ENCODE results near the gene RPL22.

The RPL22 gene

DNA sequence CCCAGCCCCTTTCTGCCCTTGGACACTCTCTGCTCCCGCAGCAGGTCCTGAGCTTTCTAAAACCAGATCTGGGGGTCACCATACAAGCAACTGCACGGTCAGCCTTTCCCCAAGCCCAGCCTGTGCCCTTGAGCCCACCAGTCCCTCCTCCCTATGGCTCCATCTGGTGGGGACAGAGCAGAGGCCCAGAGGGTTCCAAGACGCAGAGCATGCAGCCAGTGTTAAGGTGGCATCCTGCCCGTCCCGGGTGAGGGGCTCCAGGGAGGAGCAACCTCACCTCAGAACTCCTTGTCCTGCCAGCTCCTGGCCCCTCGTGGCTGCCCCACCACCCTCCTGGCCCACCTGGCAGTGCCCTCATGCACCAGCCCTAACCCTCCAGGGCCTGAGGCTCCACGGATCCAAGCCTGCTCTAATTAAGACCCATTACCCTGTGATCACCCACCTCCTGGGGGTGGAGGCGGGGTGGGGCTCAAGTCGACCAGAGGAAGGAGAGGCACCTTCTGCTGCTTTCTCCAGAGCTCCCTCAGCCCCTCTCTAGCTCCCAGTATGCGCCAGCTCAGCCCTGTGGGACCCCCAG lies 27.8 kb downstream of the RPL22 start:
- no peak for DNase-seq

DNA sequence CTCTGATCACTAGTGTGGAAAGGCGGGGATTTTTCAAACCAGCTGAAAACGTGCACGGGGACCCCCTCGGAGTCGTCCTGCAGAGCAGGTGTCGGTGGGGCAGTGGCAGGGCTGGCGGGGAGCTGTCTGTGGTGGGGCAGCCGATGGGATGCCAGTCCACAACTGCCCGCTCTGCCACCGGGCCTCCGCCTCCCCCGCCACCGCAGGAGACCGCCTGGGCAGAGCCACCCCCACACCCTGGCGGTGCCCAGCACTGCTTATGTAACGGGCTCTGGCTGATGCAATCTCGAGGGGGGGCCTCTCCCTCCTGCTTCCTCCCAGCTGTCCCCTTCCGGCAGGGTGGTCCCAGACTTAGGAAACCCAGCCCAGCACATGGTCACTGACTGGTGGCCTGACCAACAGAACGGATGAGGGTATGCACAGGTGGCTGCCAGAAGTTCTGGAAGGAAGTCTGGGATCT lies 28.6 kb downstream of the RPL22 start:
- DNase-seq, result no peak

DNA sequence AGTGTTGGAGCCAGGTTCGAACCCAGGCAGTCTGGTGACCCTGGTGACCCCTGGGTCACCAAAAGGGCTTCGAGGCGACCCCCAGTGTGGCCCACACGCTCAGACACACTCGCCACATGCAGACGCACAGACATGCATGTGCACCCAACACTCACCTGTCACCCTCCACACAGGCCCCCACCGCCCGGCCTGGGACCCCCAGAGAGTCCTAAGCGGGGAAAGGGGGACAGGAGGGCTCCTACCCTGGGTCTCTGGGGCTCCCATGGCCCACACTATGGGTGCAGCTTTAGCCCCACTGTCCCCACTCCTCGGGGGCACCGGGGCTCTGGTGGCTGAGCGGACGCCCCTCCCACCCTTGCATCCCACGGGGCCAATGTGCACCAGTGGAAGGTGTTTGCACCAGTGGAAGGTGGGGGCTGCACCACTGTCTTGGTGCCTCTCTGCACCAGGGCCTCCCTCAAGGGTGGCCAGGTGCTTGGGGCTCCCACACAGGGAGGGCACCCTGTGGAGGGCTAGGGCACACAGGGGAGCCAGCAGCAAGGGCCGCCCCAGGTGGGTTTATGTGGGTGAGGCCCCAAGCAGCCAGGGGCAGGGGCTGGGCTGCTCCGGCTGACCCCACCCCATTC lies 29.2 kb downstream of the RPL22 start:
- no peak for DNase-seq

DNA sequence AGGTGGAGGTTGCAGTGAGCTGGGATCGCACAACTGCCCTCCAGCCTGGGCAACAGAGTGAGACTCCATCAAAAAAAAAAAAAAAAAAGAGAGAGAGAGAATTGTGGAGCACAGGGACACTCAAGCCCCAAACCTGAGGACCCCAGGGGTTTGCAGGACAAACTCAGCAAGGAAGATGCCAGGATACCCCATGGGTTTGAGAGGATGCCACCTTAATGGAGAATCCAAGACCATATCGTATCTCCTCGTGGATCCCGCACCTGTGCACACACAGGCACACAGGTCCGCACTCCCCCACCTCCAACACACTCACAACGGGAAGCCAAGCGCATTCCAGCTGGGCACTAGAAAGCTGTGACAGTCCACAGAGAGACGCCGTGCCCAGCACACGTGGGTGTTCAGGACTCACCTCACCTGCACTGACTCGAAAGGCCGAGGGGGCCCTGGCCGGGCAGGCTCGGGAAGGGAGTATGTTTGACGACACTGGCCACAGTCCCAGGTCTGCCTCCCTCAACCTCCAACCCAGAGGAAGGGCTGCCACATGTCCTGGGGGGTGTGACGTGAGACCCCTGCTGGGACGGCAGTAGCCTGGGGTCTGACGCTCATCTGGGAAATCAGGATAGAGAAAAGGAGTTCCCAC lies 30.3 kb downstream of the RPL22 start:
- no peak for DNase-seq

DNA sequence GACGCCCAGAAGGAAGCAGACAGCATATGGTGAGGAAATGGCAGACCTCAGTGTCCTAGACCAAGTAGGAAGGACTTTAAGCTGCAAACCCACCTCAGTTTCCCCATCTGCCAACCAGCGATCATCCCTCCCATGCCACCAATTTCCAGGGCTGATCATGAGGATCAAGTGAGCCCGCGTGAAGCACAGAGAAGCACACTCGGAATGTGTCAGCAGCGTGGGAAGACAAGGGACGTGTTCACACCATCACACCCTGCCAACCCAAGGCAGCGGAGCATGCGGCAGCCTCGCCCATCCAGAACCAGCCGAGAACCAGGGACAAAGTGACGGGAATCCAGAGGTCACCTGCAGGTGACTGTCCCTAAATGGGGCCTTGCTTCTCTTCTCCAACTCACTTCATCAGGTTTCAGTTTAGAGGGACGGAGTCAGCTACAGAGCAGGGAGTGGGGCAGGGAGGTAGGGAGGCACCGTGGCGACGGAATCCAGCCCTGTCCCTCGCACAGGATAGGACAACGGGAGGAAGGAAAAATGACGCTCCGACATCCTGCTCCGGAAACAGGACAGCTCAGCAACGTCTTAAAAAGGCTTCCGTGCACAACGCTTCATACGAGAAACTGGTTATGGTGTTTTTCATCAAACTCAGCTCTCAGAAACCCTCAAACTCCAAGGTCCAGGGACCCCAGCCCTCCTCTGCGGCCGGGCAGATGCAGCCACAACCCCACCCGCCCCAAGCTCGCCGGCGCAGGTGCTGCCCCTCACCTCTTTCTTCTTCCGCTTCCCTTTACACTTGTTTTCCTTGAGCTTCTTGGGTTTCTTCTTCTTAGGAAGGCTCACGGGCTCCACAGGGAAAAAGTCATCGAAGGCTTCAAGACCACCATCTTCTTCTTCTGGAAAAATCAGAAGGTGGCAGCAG lies 31.7 kb downstream of the RPL22 start:
- no peak for DNase-seq

DNA sequence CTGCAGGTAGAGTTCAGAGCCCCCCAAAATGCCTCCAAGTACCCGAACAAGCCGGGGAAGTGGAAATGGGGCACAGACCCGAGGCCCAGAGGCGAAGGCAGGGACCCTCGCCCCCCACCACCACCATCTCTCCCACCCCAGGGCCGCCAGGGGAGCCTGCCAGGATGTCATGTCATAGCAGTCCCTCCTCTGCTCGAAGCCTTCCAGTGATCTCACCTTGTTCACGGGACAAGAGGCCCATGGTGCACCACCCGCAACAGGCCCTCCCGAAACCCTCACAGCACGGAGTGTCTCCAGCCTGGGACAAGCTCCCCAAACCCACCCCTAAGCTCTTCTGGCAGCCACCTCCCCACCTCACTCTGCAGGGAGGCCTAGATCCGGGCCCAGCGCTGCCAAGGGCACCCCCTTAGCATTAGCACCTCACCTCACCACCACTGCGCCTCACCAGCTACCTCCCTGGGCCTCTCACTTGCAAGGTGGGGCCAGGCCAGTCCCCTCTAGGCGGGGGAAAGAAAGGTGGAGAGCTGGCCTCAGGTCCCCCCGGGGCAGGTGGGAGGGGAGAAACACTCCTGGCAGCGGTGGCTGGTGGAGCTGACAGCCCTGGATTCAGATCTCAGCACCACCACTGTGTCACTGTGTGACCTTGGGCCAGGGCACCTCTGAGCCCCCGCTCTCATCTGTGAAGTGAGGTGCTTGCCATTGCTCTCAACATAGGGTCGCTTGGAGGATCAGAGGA lies 32.6 kb downstream of the RPL22 start:
- DNase-seq, result no peak

DNA sequence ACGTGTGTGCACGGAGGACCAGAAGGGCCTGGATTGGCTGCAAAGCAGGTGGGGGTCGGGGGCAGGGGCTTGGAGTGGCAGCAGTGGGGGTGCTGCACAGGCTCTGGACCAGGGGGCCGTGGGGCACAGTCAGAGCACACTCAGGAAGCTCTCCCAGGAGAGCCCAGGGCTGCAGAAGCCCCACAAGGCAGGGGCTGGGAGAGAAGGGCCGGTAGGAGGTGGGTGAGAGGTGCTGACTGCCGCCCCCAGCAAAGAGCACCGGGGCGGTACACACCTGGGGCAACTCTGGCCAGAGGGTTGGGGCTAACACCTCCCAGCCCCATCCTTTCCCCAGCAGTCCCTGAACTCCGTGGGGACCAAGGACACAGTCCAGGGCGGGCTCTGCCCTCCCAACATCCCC lies 33.2 kb downstream of the RPL22 start:
- DNase-seq, result no peak

DNA sequence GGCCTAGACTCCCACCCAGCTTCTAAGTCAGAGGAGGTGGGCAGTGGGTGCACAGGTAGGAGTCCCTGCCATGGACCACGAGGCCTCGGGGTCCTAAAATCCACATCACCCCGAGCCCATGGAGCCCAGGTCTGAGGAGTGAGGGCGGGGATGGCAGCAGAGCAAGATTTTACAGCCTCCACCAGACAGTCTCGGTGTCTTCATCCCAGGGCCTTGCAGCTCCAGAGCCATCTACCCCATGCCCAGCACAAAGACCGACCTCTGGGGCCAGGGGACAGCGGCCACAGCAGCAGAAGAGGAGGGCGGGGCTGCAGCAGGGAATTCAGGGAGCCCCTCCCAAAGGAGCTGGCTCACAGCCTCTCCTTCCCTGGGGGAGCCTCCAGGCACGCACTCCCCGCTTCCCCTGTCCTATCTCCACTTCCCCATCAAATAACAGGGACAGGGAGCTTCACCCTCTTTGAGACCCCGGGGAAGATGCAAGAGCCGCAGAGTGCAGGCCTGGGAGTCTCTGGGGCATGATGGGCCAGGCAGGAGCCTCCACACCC lies 33.9 kb downstream of the RPL22 start:
- no peak for DNase-seq

DNA sequence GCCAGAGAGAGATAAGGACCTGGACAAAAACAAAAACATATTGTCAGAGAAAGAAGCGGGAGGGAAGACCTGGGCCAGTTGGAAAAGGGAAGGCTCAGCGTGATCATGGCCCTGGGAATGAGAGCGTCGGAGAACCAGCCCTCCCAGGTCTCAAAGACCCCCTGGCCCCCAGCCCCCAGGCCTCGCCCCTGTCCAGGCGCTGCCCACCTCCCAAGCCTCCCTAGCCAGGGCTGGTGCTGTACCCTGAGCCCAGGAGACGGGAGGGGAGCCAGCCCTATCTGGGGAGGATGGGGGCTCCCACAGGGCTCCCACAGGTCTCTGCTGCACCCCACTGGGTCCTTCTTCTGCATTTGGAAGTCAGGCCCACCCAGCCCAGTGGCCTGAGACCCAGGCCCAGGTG lies 34.4 kb downstream of the RPL22 start:
- DNase-seq, result no peak

DNA sequence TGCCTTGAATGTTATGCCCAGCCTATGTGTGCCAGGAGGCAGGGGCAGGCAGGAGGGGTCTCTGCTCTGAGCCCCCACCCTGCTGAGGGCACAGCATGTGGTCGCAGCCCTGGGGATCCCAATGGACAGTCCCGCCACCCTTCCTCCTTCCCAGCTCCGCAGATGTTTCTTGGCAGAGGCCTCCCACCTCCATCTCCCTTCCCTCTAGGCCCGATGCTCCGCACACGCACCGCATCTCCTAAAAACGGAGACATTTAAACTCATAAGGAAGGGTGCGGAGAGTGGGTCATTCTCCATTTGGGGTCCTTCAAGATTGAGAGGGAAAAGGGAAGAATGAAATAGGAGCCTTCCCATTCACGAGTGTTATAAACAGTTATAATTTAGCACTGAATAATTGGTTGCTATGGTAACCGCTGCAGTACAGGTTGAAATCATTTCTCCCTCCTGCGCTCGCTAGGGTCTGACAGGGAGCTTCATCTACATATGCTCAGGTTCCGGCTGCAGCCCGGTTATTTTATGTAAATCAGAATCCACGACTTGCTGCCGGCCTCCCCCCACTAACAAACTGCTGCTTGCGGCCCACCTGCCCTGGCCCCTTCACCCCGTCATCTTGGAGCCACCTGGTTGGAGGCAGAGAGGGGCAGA lies 35.3 kb downstream of the RPL22 start:
- no peak for DNase-seq

DNA sequence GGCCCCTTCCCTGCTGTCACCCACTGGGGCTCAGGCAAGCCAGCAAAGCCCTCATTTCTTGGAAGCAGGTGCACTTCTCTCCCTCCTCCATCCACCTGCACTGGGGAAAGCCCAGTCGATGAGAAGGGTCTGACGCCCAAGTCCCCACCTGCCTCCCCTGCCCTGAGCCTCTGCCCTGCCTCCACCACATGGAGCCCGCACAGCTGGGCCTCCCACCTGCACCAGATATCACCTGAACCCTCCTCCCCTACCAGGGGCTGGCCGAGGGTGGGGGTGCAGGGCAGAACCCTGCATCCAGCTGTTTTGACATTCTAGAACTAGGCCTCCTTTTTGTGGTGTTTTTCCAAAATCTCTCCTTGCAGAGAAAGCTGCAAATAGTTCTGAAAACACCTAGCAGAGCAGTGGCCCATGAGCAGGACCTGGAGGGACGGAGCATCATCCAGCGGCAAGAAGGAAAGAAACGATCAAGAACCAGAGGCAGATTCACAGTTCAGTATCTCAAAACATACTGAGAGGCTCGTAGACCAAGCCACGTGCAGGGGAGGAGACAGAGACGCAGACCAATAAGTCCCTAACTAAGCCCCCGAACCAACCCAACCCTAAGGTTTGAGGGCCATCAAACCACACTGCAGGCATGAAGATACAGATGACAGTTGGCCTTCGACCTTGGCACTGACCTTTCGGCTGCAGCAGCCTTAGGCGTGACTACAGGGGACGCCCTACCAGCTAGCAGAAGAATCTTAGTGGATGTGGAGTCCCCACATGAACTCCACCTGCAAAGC lies 36.0 kb downstream of the RPL22 start:
- DNase-seq, result no peak

DNA sequence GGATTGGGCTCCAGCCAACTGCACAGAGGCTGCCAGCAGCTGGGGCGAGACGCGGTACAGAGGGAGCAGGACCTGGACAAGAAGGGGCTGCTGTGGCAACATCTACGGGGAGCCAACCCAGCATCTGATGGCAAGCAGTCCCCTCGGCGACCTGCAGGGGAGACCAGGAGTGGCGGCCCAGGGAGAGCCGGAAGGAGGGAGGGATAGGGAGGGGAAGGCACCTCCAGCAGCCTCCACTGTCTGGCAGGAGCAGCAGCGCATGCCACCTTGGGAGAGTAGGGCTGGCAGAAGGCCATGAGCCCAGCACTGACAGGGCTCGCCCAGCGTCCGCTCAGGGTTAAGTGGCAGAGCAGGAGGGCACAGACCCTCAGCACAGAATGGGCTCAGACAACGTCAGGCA lies 36.6 kb downstream of the RPL22 start:
- DNase-seq, result peak; percentile 59

DNA sequence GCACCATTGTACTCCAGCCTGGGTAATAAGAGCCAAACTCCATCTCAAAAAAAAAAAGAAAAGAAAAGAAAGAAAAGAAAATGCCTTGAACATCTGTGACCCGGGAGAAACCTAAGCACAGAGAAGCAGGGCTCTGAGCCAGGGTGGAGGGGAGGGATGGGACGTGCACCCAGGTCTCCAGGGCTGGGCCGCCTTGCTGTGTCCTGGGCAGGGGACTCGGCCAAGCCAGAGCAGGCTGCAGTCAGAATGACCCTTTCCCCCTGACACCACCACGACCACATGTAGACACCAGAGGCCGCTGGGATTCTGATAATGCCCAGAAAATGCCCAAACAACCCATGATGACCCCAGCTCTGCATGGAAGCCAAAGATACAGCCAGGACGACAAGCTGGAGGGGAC lies 37.1 kb downstream of the RPL22 start:
- no peak for DNase-seq

DNA sequence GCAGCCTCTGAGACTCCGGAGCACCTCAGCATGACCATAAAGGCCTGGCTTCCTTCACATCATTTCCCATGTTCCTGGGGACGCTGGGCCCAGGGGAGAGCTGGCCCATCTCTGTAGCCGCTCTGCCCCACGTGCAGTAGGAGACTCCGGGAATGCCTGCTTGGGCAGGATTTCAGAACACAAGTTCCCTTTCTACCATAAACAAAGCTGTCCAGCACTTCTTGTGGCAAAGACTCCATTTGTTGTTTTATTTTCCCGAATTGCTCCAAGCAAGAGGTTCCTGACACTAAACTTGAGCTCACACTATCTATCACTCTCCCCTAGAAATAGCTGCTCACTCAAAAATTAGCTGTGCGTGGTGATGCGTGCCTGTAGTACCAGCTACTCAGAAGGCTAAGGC lies 41.2 kb downstream of the RPL22 start:
- no peak for DNase-seq

DNA sequence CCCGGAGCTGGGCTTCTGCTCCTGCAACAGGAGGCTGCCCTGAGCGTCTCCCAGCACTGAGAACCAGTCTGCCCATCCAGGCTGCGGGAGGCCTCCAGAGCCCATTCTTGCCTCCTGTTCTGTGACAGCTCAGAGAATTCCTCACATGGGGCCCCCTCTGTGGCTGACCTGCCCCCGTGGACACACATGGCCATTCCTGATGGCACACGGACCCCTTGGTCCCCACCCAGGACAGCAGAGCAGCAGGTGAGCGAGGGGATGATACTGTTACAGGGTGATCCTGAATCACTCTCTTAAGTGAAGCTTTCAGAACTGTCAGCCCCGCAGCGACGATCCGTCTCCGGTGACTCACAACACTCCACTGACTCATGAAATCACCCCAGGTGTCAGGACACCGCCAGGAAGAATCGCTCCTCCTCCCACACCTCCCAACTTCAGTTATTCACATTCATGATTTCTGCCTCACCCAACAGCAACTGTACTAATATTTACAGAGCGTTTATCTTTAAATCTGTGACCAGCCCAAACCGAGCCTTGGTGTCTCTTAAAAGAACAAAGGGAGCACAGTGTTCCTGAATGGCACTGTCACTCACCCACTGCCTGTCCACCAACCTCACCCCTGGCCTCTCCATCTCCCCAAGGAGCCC lies 41.7 kb downstream of the RPL22 start:
- DNase-seq, result peak; percentile 36

DNA sequence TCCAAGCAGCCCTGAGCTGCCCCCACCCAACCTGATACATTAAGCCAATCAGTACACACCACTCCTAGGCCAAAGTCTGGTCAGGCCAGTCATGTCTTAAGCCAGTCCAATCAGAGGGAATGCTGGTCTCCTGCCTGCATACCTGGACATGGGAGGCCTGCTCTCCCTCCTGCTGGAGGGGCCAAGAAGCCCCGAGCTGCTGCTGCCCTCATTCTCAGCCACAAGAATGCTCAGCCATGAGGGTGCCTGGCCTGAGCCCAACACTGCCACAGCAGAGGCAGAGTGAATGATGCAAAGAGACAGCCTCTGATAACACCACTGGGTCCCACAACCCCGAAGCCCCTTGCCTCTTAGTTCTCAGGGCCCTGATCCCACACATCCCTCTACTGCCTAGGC lies 42.3 kb downstream of the RPL22 start:
- DNase-seq, result no peak

DNA sequence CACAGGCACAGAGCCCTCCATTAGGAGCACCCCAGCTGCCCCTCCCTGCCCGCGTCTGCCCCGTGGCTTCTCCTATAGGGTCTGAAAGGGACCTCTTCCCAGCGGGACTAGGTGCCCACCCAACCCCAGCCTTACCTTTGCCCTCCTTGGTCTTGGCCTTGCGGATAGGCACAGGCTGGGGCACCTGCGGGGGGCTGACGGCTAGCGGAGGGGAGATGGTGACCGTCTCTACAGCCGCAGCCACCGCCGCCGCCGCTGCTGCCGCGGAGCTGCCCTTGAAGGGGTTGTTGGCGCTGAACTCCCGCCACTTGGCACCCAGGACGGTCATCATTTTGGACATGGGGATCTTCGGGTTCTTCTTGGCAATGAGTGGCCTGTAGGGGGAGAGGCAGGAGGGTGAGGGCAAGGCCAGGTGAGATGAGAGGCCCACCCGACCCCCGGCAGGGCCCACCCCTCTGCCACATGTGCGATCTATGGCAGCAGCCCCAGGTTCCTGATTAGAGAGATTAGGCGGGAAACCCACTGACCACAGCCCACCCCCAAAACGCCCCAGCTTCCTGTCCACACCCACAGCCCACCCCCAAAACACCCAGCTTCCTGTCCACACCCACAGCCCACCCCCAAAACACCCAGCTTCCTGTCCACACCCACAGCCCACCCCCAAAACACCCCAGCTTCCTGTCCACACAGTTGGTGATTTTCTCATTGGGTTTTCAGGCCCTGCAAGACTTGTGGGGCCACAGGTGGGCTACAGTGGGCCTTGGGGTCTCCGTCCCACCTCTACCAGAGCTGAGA lies 44.7 kb downstream of the RPL22 start:
- DNase-seq, result no peak

DNA sequence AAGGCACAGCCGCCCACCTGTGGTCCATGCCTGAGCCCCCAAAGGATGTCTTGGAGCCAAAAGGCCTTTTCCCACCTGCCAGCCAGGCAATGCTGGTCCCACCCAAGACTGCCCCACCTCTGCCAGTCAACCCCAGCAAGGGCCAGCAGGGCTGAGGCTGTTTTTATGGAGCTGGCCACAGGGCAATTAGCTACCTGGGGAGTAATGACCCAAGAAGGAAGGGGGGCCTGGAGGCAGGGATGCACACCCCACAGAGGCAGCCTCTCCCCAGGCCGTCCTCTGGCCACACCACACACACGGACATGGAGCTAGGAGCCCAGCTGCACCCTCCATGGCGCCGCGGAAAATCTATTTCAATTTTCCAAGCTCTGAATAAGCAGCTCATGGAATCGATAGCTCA lies 46.5 kb downstream of the RPL22 start:
- DNase-seq, result no peak

DNA sequence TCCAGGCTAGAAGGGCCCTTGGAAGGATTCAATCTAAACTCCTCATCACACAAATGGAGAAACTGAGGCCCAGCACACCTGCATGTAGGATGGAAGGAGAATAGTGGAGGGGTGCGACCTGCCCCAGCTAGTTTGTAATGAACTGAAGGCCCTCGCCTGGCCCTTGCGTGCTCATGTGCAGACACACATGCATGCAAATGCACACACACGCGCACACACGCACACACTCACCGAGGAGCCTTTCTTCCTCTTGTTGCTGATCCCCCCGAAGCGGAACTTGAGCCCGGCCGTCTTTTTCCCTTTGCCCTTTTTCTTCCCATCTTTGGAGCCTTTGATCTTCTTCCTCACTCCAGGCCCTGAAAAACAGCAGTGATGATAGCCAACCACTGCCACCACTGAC lies 47.2 kb downstream of the RPL22 start:
- no peak for DNase-seq

DNA sequence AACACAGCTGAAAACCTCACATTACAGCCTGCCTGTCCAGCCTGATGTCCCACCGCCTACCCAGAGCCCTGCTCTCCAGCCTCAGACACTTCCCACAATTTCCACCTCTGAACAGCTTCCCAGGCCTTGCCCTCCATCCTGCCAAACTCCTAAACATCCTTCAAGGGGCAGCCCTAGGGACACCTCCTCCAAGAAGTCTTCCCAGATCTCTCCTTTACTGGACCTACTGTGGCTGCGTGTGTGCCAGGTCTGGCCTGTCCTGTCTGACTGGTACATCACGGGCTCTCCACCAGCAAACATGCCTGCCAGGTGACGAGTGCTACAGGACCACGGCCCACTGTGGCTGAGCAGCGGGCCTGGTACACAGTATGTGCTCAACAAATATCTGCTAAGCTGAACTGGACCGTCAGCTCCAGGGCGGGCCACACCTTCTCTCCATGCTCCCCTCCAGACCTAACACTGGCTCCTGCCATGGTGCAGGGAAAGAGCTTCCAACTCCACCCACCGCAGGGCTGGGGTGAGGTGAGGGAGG lies 48.0 kb downstream of the RPL22 start:
- DNase-seq, result no peak
